Subcutaneous abdominal adipose tissue (tissue), 5 donors: Measurements from ENCODE around the gene MAOA.
A peak's percentile ranks its signal among the peaks of the same experiment; 100 is the strongest.
"Not testable (repeated sequence)": the region's sequence is repeated elsewhere in the genome, so short reads cannot be mapped to it uniquely, and the experiment has no call there.

Experiments
- H3K27ac ChIP-seq: one replicate; pipeline ENCODE4 v1.7.0; 2013; ENCODE audit warnings: low read depth, mild to moderate bottlenecking, inconsistent platforms, low read length, moderate library complexity
- H3K27me3 ChIP-seq, 5 donors: one replicate each; pipeline ENCODE4 v1.7.0; 2013; ENCODE audit warnings: low read length in 5 of 5, inconsistent platforms in 1 of 5; ENCODE audit not compliant: control insufficient read depth in 5 of 5, insufficient read depth in 4 of 5
- H3K36me3 ChIP-seq, 5 donors: one replicate each; pipeline ENCODE4 v1.7.0; 2013; ENCODE audit warnings: low read length in 5 of 5; ENCODE audit not compliant: control insufficient read depth in 5 of 5, insufficient read depth in 5 of 5
- H3K4me1 ChIP-seq, 5 donors: one replicate each; pipeline ENCODE4 v1.7.0; 2013; ENCODE audit warnings: low read length in 5 of 5, mild to moderate bottlenecking in 3 of 5, moderate library complexity in 1 of 5; ENCODE audit not compliant: control insufficient read depth in 5 of 5, insufficient read depth in 5 of 5
- H3K4me3 ChIP-seq, 5 donors: one replicate each; pipeline ENCODE4 v1.7.0; 2013; ENCODE audit warnings: low read length in 5 of 5, low read depth in 1 of 5
- H3K9ac ChIP-seq, 5 donors: one replicate each; pipeline ENCODE4 v1.7.0; 2013; ENCODE audit warnings: low read length in 5 of 5, mild to moderate bottlenecking in 4 of 5, moderate library complexity in 3 of 5
- H3K9me3 ChIP-seq, 5 donors: one replicate each; pipeline ENCODE4 v1.7.0; 2013; ENCODE audit warnings: low read length in 5 of 5; ENCODE audit not compliant: control insufficient read depth in 5 of 5
- donor health status: healthy.
- donor health status: healthy.
- donor health status: healthy.
- donor health status: healthy.
- donor health status: healthy.

MAOA gene

DNA sequence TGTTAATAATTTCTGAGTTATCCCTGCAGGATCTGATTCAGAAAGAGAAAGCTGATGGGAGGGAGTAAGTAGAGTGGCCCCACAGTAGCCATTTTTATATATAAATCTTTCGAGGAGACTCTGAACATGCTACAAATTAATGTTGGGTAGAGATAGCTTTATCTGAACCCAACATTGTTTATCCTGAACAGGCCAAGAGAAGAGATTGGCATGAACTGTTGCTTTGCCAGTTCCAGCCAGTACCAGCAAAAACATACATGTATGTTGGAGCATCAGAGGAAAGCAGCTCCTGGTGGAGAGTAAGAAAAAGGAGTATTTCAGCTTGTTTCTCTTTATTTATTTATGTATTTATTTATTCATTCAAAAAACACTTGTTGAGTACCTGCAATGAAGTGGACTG lies 1.6 kb downstream of the MAOA start:
- H3K27ac ChIP-seq = peak overlapping the region; percentile 73
- no peaks in the 10 kb centered on the region for H3K9me3 ChIP-seq
- H3K4me1 ChIP-seq = peaks cover 1 to 21% (median 12%) of the 10 kb centered on the region in 5 donors
- peak overlapping the region; percentile 42 to 55 (median 49) for H3K4me3 ChIP-seq
- H3K27me3 ChIP-seq = peaks cover 0 to 16% (median 3%) of the 10 kb centered on the region in 5 donors
- H3K36me3 ChIP-seq = no peaks in the 10 kb centered on the region
- H3K9ac ChIP-seq = peak overlapping the region in 3 of 5 donors; percentile 26 to 59 (median 35)

DNA sequence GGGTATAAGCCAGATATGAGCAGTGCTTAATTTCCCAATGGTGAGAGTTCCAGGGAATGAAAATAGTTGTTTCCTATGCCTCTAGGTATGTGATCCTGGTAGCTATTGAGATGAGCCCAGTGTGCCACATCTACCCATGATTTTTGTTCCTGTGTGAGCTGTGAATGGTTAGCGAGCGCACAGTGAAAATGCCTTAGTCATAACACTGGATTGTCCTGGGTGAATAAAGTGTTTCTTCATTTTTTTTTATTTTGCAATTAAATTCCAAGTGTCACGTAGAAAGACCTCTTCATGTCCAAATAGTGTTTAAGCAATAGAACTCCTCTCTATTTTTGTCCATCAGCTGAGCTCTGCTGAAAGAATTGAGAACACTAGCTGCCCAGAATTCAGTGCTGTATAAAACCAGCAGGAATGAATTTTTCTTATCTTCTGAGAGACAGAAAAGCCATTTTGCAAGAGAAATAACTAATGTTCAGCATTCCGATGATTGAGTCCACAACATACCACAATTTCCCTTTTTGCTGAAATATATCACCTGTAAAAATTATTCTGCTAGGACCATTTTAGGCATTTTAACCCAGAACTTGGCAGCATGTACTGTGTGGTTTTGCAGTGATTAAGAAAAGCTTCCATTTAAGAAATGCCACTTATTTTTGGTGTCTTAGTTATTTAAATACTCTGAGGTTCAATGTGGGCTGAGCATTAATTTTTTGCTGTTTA lies 5.6 kb downstream of the MAOA start:
- H3K4me3 ChIP-seq = peak overlapping the region in 2 of 5 donors; percentile 6 to 12
- H3K27ac ChIP-seq = peak overlapping the region; percentile 75
- H3K9ac ChIP-seq = peak overlapping the region in 2 of 5 donors; percentile 6 to 42

DNA sequence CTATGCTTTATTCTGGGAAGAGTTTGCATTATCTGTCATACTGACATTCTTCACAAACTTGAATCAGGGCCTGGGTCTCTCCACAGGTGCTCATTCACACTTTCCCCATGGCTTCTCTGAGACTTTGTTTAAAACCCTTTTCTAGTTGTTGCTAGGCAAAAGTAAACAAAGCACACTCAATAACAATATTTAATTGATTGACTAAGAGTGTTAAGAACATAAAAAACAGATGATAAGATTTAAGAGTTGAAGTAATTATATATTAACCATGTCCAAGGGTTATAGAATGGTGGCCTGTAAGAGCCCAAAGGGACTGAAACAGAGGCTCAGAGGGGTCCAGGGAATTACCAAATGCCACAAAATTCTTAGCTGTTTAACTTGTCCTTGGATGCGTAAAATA lies 7.1 kb downstream of the MAOA start:
- H3K27ac ChIP-seq = peak overlapping the region; percentile 66
- no peak overlapping the region for H3K9ac ChIP-seq
- no peaks in the 10 kb centered on the region for H3K36me3 ChIP-seq
- H3K27me3 ChIP-seq = peaks cover 0 to 9% (median 2%) of the 10 kb centered on the region in 5 donors
- no peaks in the 10 kb centered on the region for H3K9me3 ChIP-seq
- H3K4me1 ChIP-seq = peaks cover 0 to 31% (median 15%) of the 10 kb centered on the region in 5 donors
- H3K4me3 ChIP-seq = no peak overlapping the region

More for the DNA sequence above, 5.6 kb downstream of the MAOA start:
- H3K36me3 ChIP-seq = no peaks in the 10 kb centered on the region
- H3K9me3 ChIP-seq = no peaks in the 10 kb centered on the region
- peaks cover 0 to 10% (median 2%) of the 10 kb centered on the region in 5 donors for H3K27me3 ChIP-seq
- H3K4me1 ChIP-seq = peaks cover 0 to 31% (median 19%) of the 10 kb centered on the region in 5 donors

DNA sequence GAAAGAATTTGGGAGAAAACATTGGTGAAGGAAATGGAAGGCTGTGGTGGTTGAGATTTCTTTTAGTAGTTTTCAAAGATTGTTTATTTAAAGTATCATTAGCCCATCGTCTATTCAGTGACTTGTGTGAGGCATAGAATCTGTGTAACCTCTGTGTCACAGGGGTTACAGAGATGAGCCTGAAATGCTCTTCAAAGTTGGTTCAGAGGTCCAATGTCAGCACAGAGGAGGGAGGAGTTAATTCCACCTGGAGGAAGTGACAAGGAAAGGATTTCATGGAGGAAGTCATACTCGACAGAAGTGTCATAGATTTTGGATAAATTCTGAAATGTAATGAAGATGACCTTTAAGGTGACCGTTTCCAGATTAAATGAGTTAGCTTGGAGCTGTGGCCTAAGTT lies 8.2 kb downstream of the MAOA start:
- H3K9ac ChIP-seq = no peak overlapping the region
- peaks cover 0 to 27% (median 11%) of the 10 kb centered on the region in 5 donors for H3K4me1 ChIP-seq
- peak overlapping the region; percentile 43 for H3K27ac ChIP-seq
- no peak overlapping the region for H3K4me3 ChIP-seq
- no peaks in the 10 kb centered on the region for H3K9me3 ChIP-seq
- peaks cover 0 to 3% (median 2%) of the 10 kb centered on the region in 5 donors for H3K27me3 ChIP-seq
- H3K36me3 ChIP-seq = no peaks in the 10 kb centered on the region

DNA sequence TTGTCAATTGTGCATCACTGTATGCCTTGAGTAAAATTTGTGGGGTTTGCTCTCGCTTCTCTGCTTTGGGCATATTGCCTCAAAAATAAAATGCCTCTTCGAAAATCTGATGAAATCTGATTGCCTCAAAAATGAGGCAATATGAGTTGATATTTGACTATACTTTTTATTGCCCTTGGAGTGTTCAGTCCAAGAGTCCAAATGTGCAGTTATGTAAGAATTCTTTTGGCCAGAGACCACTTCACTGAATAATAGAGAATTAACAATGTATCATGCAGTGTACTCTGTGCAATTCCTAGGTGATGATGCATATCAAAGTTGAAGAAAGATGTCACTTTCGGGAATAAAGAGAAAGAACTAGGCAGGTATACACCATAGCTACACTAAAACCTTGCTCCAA lies 8.6 kb downstream of the MAOA start:
- peaks cover 0 to 3% (median 2%) of the 10 kb centered on the region in 5 donors for H3K27me3 ChIP-seq
- H3K36me3 ChIP-seq = peaks cover 0 to 3% (median 0%) of the 10 kb centered on the region in 5 donors
- H3K9ac ChIP-seq = no peak overlapping the region
- H3K9me3 ChIP-seq = no peaks in the 10 kb centered on the region
- peaks cover 0 to 27% (median 6%) of the 10 kb centered on the region in 5 donors for H3K4me1 ChIP-seq
- peak overlapping the region; percentile 43 for H3K27ac ChIP-seq
- H3K4me3 ChIP-seq = no peak overlapping the region

DNA sequence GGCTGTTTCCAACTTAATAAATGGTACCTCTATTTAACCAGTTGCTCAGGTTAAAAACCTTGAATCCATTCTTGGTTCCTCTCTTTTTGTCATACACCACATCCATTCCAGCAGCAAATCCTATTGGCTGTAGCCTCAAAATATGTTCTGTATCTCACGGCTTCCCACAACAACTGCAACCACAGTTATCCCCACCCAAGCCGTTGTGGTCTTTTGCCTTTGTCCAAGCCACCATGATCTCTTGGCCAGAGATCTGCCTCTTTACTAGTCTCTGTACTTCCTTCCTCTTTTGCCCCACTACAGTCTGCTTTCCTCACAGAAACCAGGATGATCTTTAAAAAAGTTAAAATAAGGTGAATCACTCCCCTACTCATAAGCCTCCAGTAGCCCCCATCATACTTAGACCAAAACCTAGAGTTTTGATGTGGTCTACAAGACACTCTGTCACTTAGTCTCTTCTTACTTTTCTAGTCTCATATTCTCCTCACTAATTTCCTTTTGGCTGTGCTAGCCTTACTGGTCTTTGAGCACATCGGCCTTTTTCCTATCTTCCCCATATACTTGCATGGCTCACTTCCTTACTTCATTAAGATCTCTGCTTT lies 10.3 kb downstream of the MAOA start:
- Histone ChIP-seq H3K9ac (no peak overlapping the region), H3K9me3 (no peaks in the 10 kb centered on the region), H3K4me3 (no peak overlapping the region), H3K27ac (peak overlapping the region; percentile 42), H3K27me3 (peaks cover 0 to under 1% (median 0%) of the 10 kb centered on the region in 5 donors), H3K4me1 (peaks cover 0 to 21% (median 4%) of the 10 kb centered on the region in 5 donors), H3K36me3 (peaks cover 0 to 6% (median 0%) of the 10 kb centered on the region in 5 donors)

DNA sequence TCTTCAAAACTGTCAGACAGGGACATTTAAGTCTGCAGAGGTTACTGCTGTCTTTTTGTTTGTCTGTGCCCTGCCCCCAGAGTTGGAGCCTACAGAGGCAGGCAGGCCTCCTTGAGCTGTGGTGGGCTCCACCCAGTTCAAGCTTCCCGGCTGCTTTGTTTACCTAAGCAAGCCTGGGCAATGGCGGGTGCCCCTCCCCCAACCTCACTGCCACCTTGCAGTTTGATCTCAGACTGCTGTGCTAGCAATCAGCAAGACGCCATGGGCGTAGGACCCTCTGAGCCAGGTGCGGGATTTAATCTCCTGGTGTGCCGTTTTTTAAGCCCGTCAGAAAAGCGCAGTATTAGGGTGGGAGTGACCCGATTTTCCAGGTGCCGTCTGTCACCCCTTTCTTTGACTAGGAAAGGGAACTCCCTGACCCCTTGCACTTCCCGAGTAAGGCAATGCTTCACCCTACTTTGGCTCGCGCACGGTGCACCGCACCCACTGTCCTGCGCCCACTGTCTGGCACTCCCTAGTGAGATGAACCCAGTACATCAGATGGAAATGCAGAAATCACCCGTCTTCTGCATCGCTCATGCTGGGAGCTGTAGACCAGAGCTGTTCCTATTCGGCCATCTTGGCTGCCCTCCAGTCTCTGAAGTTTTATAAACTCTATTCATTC lies 20.0 kb downstream of the MAOA start:
- not testable (repeated sequence) for H3K36me3 ChIP-seq, H3K27me3 ChIP-seq, H3K4me3 ChIP-seq, H3K9me3 ChIP-seq, H3K27ac ChIP-seq, H3K9ac ChIP-seq
- H3K4me1 ChIP-seq = peaks cover 0 to 26% (median 10%) of the 10 kb centered on the region in 5 donors

DNA sequence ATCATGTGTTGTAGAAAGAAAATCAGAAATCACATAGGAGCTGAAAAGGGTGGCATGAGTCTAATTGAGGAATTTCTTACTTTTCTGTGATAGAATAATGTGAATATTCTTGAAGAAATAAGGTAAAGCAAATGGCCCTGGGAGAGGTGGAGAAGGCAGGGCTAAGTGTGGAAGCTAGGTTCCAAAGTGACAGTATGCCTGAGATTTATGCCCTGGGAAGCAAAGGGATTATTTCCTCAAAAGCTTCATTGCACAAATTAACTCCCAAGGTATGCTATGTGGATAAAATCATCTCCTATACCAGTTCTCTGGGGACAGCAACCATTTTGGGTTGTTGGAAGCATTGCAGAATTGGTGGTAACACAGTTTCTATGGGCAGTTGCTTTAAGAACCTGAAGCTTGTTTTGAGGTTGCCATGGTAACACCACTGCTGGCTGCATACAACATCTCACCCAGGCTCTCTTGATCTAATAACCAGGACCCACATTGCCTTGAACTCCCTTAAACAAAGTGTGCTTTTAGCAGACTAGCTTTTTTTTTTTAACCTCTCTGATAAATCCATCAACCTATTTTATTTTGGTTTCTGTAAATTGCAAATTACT lies 21.0 kb downstream of the MAOA start:
- H3K27ac ChIP-seq = peak overlapping the region; percentile 69
- peaks cover 0 to 3% (median 0%) of the 10 kb centered on the region in 5 donors for H3K27me3 ChIP-seq
- H3K4me1 ChIP-seq = peaks cover 0 to 26% (median 10%) of the 10 kb centered on the region in 5 donors
- no peaks in the 10 kb centered on the region for H3K9me3 ChIP-seq
- H3K36me3 ChIP-seq = no peaks in the 10 kb centered on the region
- H3K4me3 ChIP-seq = no peak overlapping the region
- no peak overlapping the region for H3K9ac ChIP-seq

DNA sequence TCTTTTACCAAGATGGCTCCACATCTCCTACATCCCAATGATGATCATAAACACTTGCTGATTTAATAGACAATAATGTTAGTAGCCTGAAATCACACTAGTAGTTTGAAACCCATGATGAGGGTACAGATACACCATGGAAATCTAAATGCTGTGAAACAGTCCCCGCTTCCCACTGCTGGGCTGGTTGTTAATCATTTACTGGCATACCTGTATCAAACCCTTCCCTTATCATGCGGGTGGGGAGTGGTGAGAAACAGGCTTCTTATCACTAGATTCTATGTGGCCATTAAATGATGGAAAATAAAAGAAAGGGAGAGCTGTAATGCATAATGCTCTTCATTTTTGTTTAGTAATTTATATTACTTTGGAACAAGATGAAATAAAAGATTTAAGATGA lies 21.9 kb downstream of the MAOA start:
- Histone ChIP-seq H3K9me3 (no peaks in the 10 kb centered on the region), H3K27ac (peak overlapping the region; percentile 69), H3K36me3 (no peaks in the 10 kb centered on the region), H3K4me3 (no peak overlapping the region), H3K4me1 (peaks cover 0 to 26% (median 10%) of the 10 kb centered on the region in 5 donors), H3K9ac (no peak overlapping the region), H3K27me3 (peaks cover 0 to 3% (median 0%) of the 10 kb centered on the region in 5 donors)
